HEK293 (cell line): ENCODE results near the gene LSMEM2.
A peak's percentile ranks its signal among the peaks of the same experiment; 100 is the strongest.

ENCODE experiments used
- CTCF ChIA-PET: fragments of 350-600 bp; formaldehyde crosslinking; extraction: SDS; loops from one replicate; lab custom pipeline; 2021; ENCODE audit warnings: antibody characterized with exemption; lab: Yijun Ruan, JAX
- POLR2A ChIA-PET: fragments of 300-600 bp; formaldehyde crosslinking; extraction: SDS; loops from one replicate; lab custom pipeline; 2020; ENCODE audit warnings: antibody characterized with exemption, inconsistent platforms; lab: Yijun Ruan, JAX
- H3K27ac ChIP-seq: fragments of 200-500 bp; sonication (Bioruptor generic); 2 replicates; pipeline ENCODE4 v1.5.1; 2014; ENCODE audit warnings: low read depth, low read length, control low read depth, inconsistent platforms; ENCODE audit errors: extremely low read depth
- H3K36me3 ChIP-seq, 2 experiments: fragments of 200-500 bp in 1 of 2; sonication (Bioruptor generic) in 1 of 2; 1 replicate in 1 of 2; 2 replicates in 1 of 2; pipeline ENCODE4 v1.5.1; 2014 to 2017; ENCODE audit warnings: inconsistent platforms in 2 of 2, low read length in 2 of 2; ENCODE audit not compliant: control insufficient read depth in 2 of 2, insufficient read depth in 1 of 2
- H3K4me1 ChIP-seq: fragments of 200-500 bp; sonication (Bioruptor generic); 2 replicates; pipeline ENCODE4 v1.5.1; 2014; ENCODE audit warnings: mild to moderate bottlenecking, low read length, inconsistent platforms; ENCODE audit not compliant: control insufficient read depth, insufficient read depth
- H3K4me3 ChIP-seq: 2 replicates; pipeline ENCODE4 v1.5.1; 2011; ENCODE audit warnings: low read depth, mild to moderate bottlenecking, control low read depth, low read length, moderate library complexity
- H3K9me3 ChIP-seq: fragments of 200-500 bp; sonication (Bioruptor generic); 2 replicates; pipeline ENCODE4 v1.5.1; 2014; ENCODE audit warnings: low read depth, low read length, inconsistent platforms; ENCODE audit not compliant: control insufficient read depth, insufficient read depth
- GFI1B ChIP-seq: fragments of 450-650 bp; formaldehyde crosslinking; IDR thresholded peaks from 2 replicates; pipeline ENCODE4 v1.5.1; 2016; ENCODE audit warnings: missing biosample characterization, missing genetic modification characterization
- HOXD13 ChIP-seq: sonication (generic); formaldehyde crosslinking; IDR thresholded peaks from 2 replicates; pipeline ENCODE4 v1.8.0; 2022; ENCODE audit warnings: missing genetic modification reagents, borderline replicate concordance
- SP2 ChIP-seq: fragments of 450-650 bp; formaldehyde crosslinking; IDR thresholded peaks from 2 replicates; pipeline ENCODE4 v1.5.1; 2016; ENCODE audit warnings: missing biosample characterization, missing genetic modification characterization
- SP7 ChIP-seq: fragments of 450-650 bp; formaldehyde crosslinking; IDR thresholded peaks from 2 replicates; pipeline ENCODE4 v1.5.1; 2016; ENCODE audit warnings: missing biosample characterization, missing genetic modification characterization
- ZBTB21 ChIP-seq: fragments of 450-650 bp; formaldehyde crosslinking; IDR thresholded peaks from 2 replicates; pipeline ENCODE4 v1.5.1; 2017; ENCODE audit warnings: missing biosample characterization, missing genetic modification characterization
- ZEB2 ChIP-seq: fragments of 450-650 bp; formaldehyde crosslinking; IDR thresholded peaks from 2 replicates; pipeline ENCODE4 v1.5.1; 2016; ENCODE audit warnings: missing biosample characterization, missing genetic modification characterization
- ZNF157 ChIP-seq: fragments of 450-650 bp; formaldehyde crosslinking; IDR thresholded peaks from 2 replicates; pipeline ENCODE4 v1.5.1; 2016; ENCODE audit warnings: missing biosample characterization, missing genetic modification characterization
- ZNF501 ChIP-seq: fragments of 450-650 bp; formaldehyde crosslinking; IDR thresholded peaks from 2 replicates; pipeline ENCODE4 v1.5.1; 2016; ENCODE audit warnings: missing biosample characterization, missing genetic modification characterization
- ZNF514 ChIP-seq: fragments of 450-650 bp; formaldehyde crosslinking; IDR thresholded peaks from 2 replicates; pipeline ENCODE4 v1.5.1; 2016; ENCODE audit warnings: missing biosample characterization, missing genetic modification characterization
- ZNF660 ChIP-seq: fragments of 450-650 bp; IDR thresholded peaks from 2 replicates; pipeline ENCODE4 v1.5.1; 2018; ENCODE audit warnings: missing biosample characterization, mild to moderate bottlenecking, missing genetic modification characterization
- ZNF837 ChIP-seq: fragments of 450-650 bp; formaldehyde crosslinking; IDR thresholded peaks from 2 replicates; pipeline ENCODE4 v1.5.1; 2016; ENCODE audit warnings: missing biosample characterization, missing genetic modification characterization
- TF ChIP-seq, protein P1 (sequence below): fragments of 450-650 bp; formaldehyde crosslinking; IDR thresholded peaks from 2 replicates; pipeline ENCODE4 v1.5.1; 2016; ENCODE audit warnings: missing biosample characterization, missing genetic modification characterization

Gene LSMEM2

DNA sequence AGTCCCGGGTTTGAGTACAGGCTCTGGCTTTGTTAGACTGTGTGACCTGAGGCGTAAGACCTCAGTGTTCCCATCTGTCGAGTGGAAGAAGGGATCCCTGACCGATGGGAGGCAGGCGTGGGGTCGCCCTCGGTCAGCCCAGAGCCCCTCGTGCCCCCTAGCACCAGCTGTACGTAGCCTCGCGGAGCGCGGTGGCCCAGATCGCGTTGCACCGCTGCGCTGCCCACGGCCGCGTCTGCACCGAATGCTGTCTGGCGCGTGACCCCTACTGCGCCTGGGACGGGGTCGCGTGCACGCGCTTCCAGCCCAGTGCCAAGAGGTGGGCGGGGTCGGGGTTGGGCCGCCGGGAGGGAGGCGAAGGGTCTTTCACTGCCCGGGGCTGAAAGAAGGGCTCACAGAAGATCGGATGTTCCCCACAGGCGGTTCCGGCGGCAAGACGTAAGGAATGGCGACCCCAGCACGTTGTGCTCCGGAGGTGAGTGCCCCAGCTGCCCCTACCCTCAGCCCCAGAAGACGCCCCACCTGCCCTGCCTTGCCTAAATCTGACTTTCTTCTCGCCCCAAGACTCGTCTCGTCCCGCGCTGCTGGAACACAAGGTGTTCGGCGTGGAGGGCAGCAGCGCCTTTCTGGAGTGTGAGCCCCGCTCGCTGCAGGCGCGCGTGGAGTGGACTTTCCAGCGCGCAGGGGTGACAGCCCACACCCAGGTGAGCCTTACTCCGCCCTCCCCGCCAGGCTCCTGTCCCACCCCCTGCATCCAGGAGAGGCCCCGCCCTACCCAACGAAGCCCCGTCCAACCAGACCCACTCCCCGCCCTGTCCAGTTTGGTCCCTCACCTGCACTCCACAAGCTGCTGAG, 3.5 kb upstream of the LSMEM2 start:
- no peaks in the 10 kb centered on the region for H3K36me3 ChIP-seq
- TF ChIP-seq SP7 (tag by site-specific recombination) (no peak), SP2 (tag by site-specific recombination) (peak; percentile 25; the same call in 1 of the 2 replicates)
- CTCF ChIA-PET, result interaction anchor here (0.6 to 2.2 kb wide), 19 partner anchors 10 to 83 kb away, joined by 3 to 21 read pairs (median 4); partner anchors contain the start of genes HYAL2, HYAL3 and NAA80
- H3K9me3 ChIP-seq, result no peaks in the 10 kb centered on the region
- H3K27ac ChIP-seq, result no peak overlapping the region
- POLR2A ChIA-PET, result interaction anchor here (0.5 to 0.8 kb wide), 3 partner anchors 12 to 132 kb away, joined by 3 to 10 read pairs (median 3); no protein-coding TSS in a partner anchor
- H3K4me3 ChIP-seq, result no peak overlapping the region
- no peaks in the 10 kb centered on the region for H3K4me1 ChIP-seq

DNA sequence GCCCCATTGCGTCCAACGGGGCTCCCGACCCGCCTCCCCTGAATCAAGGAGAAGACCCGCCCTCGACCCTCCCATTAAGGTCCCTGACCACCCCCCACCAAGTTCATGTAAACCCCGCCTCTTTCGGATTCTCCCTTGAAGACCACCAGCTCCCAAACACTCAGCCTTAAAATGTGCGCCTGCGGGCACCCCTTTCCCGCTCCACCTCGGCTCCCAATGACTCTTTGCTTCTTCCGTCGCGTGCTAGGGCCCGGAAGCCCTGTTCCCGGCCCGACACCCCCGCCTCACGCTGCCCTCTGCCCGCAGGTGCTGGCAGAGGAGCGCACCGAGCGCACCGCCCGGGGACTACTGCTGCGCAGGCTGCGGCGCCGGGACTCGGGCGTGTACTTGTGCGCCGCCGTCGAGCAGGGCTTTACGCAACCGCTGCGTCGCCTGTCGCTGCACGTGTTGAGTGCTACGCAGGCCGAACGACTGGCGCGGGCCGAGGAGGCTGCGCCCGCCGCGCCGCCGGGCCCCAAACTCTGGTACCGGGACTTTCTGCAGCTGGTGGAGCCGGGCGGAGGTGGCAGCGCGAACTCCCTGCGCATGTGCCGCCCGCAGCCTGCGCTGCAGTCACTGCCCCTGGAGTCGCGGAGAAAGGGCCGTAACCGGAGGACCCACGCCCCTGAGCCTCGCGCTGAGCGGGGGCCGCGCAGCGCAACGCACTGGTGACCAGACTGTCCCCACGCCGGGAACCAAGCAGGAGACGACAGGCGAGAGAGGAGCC, 2.7 kb upstream of the LSMEM2 start:
- no peak for TF ChIP-seq ZNF837 (tag by site-specific recombination)
- TF ChIP-seq ZNF157 (tag by site-specific recombination), result no peak
- TF ChIP-seq HOXD13, result no peak
- peak; percentile 1; the same call in 1 of the 2 replicates for TF ChIP-seq SP2 (tag by site-specific recombination)
- TF ChIP-seq, all 188 proteins: peak for 1
- Histone ChIP-seq H3K9me3 (no peaks in the 10 kb centered on the region), H3K4me1 (no peaks in the 10 kb centered on the region), H3K4me3 (no peak overlapping the region), H3K36me3 (no peaks in the 10 kb centered on the region), H3K27ac (no peak overlapping the region)
- CTCF ChIA-PET, result interaction anchor here (0.6 to 3.9 kb wide), 3 partner anchors 48 to 123 kb away, joined by 3 to 21 read pairs (median 18); partner anchors contain the start of gene HYAL2
- POLR2A ChIA-PET, result interaction anchor here (0.6 to 0.8 kb wide), 2 partner anchors 53 to 133 kb away, joined by 3 to 10 read pairs; no protein-coding TSS in a partner anchor

DNA sequence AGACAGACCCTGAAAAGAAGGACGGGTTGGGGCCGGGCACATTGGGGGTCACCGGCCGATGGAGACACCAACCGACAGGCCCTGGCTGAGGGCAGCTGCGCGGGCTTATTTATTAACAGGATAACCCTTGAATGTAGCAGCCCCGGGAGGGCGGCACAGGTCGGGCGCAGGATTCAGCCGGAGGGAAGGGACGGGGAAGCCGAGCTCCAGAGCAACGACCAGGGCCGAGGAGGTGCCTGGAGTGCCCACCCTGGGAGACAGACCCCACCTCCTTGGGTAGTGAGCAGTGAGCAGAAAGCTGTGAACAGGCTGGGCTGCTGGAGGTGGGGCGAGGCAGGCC, 2.2 kb upstream of the LSMEM2 start:
- no peak overlapping the region for H3K4me3 ChIP-seq
- no peak overlapping the region for H3K27ac ChIP-seq
- CTCF ChIA-PET, result interaction anchor here (0.6 to 3.9 kb wide), 5 partner anchors 17 to 124 kb away, joined by 3 to 18 read pairs (median 3); no protein-coding TSS in a partner anchor
- no peaks in the 10 kb centered on the region for H3K36me3 ChIP-seq
- POLR2A ChIA-PET, result interaction anchor here (1.4 kb wide), 1 partner anchor 16 kb away, joined by 3 read pairs; the partner anchor contains the start of gene IFRD2
- no peaks in the 10 kb centered on the region for H3K9me3 ChIP-seq
- TF ChIP-seq, protein P1, sequence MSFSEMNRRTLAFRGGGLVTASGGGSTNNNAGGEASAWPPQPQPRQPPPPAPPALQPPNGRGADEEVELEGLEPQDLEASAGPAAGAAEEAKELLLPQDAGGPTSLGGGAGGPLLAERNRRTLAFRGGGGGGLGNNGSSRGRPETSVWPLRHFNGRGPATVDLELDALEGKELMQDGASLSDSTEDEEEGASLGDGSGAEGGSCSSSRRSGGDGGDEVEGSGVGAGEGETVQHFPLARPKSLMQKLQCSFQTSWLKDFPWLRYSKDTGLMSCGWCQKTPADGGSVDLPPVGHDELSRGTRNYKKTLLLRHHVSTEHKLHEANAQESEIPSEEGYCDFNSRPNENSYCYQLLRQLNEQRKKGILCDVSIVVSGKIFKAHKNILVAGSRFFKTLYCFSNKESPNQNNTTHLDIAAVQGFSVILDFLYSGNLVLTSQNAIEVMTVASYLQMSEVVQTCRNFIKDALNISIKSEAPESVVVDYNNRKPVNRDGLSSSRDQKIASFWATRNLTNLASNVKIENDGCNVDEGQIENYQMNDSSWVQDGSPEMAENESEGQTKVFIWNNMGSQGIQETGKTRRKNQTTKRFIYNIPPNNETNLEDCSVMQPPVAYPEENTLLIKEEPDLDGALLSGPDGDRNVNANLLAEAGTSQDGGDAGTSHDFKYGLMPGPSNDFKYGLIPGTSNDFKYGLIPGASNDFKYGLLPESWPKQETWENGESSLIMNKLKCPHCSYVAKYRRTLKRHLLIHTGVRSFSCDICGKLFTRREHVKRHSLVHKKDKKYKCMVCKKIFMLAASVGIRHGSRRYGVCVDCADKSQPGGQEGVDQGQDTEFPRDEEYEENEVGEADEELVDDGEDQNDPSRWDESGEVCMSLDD (tag by site-specific recombination), result no peak
- no peak for TF ChIP-seq ZNF501 (tag by site-specific recombination)
- no peak for TF ChIP-seq GFI1B (tag by site-specific recombination)
- no peak for TF ChIP-seq ZNF514 (tag by site-specific recombination)
- no peak for TF ChIP-seq ZBTB21
- TF ChIP-seq ZNF660 (tag by site-specific recombination), result no peak
- TF ChIP-seq ZEB2 (tag by site-specific recombination), result no peak
- H3K4me1 ChIP-seq, result no peaks in the 10 kb centered on the region
